ENCODE results near the gene CXCR5. TPM values are rescaled to one million over a fixed set of nuclear protein-coding genes. Genes with fewer than 3 reads are reported as not detected.

Gene CXCR5
- total RNA-seq, 6 experiments from 2014 or later, result 0.07 TPM; not detected in 4

DNA sequence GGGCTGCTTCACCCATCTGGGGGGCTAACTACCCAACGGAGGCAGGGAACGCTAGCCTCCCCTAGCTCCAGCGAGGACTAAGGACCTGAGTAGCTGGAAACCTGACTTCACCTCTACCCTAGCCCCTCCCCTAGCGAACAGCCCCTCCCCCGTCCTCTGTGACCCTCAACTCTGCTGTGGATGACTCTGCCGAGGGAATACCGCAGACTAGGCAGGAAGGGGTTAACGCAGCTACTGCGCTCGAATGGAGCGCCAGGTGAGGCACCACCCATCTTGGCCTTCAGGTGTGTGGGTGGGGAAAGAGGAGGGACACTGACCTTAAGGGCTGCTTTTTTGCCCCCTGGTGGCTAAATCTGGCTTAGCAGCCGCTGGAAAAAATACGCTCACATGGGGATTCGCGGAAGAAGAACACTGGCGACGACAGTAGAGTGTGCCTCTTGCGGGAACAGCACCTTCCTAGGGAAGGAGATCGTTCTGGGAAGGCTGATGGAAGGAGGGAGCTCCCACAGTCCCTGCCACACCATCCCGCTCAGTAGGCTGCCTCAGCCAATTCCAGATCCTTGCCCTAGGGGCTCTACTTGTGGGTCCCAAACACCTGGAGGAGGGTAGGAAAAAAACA, 46.5 kb downstream of the CXCR5 start:
- Histone ChIP-seq H3K36me3 (no peaks in the 10 kb centered on the region), H3K9me3 (no peaks in the 10 kb centered on the region), H3K4me3 (peak overlapping the region; percentile 74 to 85 (median 77)), H3K4me1 (peaks cover 0 to 19% (median 2%) of the 10 kb centered on the region in 4 donors), H3K27ac (peak overlapping the region; percentile 89 to 94 (median 91)), H3K27me3 (no peaks in the 10 kb centered on the region)
- peak; percentile 51 to 68 (median 62) for ATAC-seq
- DNase-seq, result peak; percentile 75 to 94 (median 90)
- TF ChIP-seq POLR2A (IDR thresholded peaks at IDR 0.05), result no peak
- TF ChIP-seq CTCF (IDR thresholded peaks at IDR 0.05), result peak; percentile 92 to 98 (median 95)
- intact Hi-C loops (cut with DNase I), result no loop called here
- WGBS (ENCODE audit: insufficient coverage, low coverage, low lambda C conversion rate, missing lambda C conversion rate), result 0% methylated on average over 17 of the region's 20 CpGs

- Histone ChIP-seq H3K4me3 (no peak overlapping the region), H3K27me3 (no peaks in the 10 kb centered on the region), H3K9me3 (no peaks in the 10 kb centered on the region), H3K36me3 (no peaks in the 10 kb centered on the region), H3K4me1 (peaks cover 0 to 18% (median 2%) of the 10 kb centered on the region in 4 donors), H3K27ac (no peak overlapping the region)
- no peak for DNase-seq
- ATAC-seq, result no peak
- TF ChIP-seq CTCF (IDR thresholded peaks at IDR 0.05) (no peak), POLR2A (IDR thresholded peaks at IDR 0.05) (no peak)
- intact Hi-C loops (cut with DNase I), result no loop called here
Measured at GRCh38 chr11:118931571-118931970, 47.9 kb downstream of the CXCR5 start.

- intact Hi-C loops (cut with DNase I), result no loop called here
- peaks cover 0 to 13% (median 2%) of the 10 kb centered on the region in 4 donors for H3K4me1 ChIP-seq
- no peaks in the 10 kb centered on the region for H3K9me3 ChIP-seq
- no peaks in the 10 kb centered on the region for H3K36me3 ChIP-seq
- ATAC-seq (no peak), DNase-seq (no peak)
- no peak overlapping the region for H3K27ac ChIP-seq
- 20% methylated on average over 1 of the region's 4 CpGs for WGBS (ENCODE audit: insufficient coverage, low coverage, low lambda C conversion rate, missing lambda C conversion rate)
- TF ChIP-seq POLR2A (IDR thresholded peaks at IDR 0.05) (no peak), CTCF (IDR thresholded peaks at IDR 0.05) (no peak)
- no peaks in the 10 kb centered on the region for H3K27me3 ChIP-seq
- no peak overlapping the region for H3K4me3 ChIP-seq
Measured at GRCh38 chr11:118933486-118933885, 49.8 kb downstream of the CXCR5 start.

- Histone ChIP-seq H3K9me3 (no peaks in the 10 kb centered on the region), H3K27me3 (no peaks in the 10 kb centered on the region), H3K36me3 (no peaks in the 10 kb centered on the region), H3K4me1 (peaks cover 0 to 12% (median 1%) of the 10 kb centered on the region in 4 donors), H3K27ac (no peak overlapping the region), H3K4me3 (no peak overlapping the region)
- ATAC-seq (no peak), DNase-seq (no peak)
- TF ChIP-seq POLR2A (IDR thresholded peaks at IDR 0.05), result no peak
- no peak for TF ChIP-seq CTCF (IDR thresholded peaks at IDR 0.05)
- WGBS (ENCODE audit: insufficient coverage, low coverage, low lambda C conversion rate, missing lambda C conversion rate), result 60% methylated on average over 5 of the region's 8 CpGs
- intact Hi-C loops (cut with DNase I), result no loop called here
Measured at GRCh38 chr11:118935376-118935775, 51.7 kb downstream of the CXCR5 start.
